Inflammatory macrophage (primary cell): ENCODE results near the gene TAP1.
"Not testable (repeated sequence)": the region's sequence is repeated elsewhere in the genome, so short reads cannot be mapped to it uniquely, and the experiment has no call there.

Source experiments
- DNase-seq, 2 donors: peaks; one replicate each; pipeline ENCODE4 v3.0.0-alpha.2; 2020 to 2022
- total RNA-seq, 18 experiments: gene quantifications; one replicate each; lab custom pipeline; 2026; ENCODE audit warnings: mixed read lengths in 6 of 18, inconsistent platforms in 2 of 18; lab: John Stamatoyannopoulos, UW

Gene TAP1
- total RNA-seq = 88.4 to 830 (median 132) reads per million in 18 experiments

GRCh38 chr6:32853541-32854375, at the start of gene TAP1, which contains the start of gene PSMB9:
TAP1 (minus strand) TSS chr6:32853704; CDS start chr6:32853636, 68 bp downstream.
PSMB9 (plus strand) TSS chr6:32854192; CDS start chr6:32854230, 38 bp downstream.
- DNase-seq = peak; percentile 94 to 97

- no peak for DNase-seq
Measured at GRCh38 chr6:32895006-32895345, 41.5 kb upstream of the TAP1 start.

DNA sequence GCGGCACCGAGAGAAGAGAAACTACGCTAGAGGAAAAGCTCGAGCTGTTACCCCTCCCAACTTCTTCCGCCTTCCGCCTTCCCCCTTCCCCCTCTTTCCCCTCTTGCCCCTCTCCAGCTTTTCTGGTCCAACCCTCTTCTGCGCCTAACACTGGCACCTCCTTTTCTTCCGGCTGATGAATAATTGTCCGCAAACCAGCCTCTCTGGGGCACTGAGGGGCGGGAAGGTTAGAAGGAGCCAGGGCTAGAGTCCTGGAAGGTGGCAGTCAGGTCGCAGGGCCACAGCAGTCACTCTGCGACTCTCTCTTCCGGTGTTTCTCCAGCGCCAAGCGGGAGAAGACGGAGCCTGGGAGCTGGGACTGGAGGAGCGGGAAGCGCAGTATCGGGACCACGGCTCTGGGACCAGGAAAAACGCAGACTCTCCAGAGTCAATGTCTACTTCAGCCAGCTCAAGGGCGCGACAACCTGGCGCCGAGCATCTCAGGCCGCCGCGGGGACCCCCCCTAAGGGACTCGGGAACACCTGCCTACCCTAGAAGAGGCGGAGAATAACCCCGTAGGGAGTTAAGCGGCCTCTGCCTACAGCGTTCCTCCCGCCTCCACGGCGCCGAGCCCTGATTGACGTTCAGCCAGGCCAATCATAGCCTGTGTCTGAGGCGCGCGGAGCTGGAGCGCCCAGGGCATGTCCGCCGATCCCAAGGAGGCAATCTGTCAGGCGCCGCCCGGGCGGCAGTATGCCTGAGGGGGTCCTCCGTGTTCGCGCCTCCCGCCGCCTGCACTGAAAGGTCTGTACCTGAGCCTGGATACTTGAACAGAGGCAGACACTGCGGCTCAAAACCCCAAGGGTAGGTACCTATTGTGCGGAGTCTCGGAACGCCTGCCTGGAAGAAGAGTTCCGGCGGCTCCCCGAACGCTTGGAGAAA, 40.8 kb upstream of the TAP1 start:
- DNase-seq = peak; percentile 92 to 98

DNA sequence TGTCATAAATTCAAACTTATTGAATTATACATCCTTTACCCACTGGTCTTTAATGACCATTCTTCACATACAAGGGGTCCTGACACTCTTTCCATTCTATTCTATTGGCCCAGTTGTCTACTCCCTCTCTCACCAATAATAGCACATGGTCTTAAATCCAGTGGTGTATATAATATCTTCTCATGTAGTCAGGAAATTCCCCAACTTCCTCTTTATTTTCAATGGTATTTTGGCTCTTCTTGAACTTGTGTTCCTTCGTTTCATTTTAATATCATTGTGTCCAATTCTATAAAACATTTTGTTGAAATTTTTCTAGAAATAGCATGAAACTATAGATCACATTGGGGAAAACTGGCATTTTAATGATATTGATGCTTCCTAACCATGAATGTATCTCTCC, 37.3 kb upstream of the TAP1 start:
- peak in 1 of 2 donors; percentile 15 for DNase-seq

DNA sequence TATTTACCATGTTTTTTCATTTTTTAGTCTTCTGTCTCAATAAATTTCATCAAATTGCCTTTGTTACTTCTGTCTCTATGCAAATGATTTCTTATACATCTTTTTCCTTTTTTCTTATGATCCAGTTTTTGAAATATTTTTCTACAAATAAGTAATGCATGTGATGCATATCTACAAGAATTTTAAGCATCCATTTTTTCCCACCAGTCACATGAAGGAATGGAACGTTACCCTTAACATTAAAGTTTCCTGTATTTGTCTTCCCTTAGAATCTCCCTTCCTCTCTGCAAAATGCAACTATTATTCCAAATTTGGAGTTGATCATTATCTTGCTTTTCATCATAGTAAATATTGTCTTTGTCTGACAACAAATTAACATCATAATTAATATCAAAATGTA, 36.0 kb upstream of the TAP1 start:
- no peak for DNase-seq

- no peak for DNase-seq
Measured at GRCh38 chr6:32888576-32888975, 35.1 kb upstream of the TAP1 start.

- no peak for DNase-seq
Measured at GRCh38 chr6:32887616-32888015, 34.1 kb upstream of the TAP1 start.

DNA sequence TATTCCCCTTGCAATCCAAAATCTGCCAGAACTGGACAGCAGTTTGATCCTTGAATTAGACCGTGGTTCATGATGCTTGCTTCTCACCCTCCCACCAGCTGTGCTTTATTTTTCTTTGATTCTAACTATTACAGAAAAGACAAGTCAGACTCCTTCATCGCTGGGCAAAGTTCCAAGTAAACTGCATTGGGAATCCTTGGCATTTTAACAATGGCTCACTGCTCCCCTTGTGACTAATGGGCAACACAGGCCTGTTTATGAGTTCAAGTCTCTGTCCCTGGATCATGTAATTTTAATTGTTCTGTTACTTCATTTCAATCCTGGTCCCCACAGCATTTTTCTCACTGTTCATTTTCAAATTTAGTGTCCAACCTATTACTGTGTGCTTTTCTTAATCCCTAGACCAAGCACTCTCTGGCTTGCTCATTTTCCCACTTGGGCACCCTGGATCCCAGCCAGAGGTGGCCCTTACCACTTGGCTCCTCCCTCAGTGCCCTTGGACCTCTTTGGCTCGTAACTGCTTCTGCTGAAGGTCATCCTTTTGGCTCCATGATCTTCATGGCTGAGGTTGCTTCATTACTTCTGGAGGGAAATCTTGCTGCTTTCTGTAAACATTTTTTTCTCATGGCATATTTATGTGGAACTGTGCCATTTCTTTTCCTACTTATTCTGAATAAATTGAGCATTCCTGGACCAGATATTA, 33.3 kb upstream of the TAP1 start:
- no peak for DNase-seq

DNA sequence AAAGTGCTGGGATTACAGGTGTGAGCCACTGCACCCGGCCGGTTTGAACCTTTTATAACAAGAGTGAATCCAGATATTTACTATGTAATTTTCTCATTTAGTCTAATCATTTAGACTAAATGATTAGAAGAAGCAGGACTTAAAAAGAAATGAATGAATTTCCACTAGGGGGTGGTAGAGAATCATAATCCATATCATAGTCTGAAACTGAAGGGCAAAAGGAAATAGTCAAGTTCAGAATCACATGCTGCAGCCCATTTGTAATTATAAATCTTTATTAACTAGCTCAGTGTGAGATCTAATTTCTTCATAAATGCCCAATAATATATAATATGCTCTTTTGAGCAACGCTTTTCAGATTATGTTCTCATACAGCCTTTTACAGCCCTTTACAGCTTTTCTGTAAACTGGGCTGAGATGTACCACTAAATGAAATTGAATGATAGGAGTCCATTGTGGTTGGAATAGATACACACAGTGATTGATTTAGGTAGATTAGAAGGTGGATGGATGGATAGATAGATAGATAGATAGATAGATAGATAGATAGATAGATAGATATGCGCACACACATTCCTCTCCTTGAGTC, 32.3 kb upstream of the TAP1 start:
- DNase-seq = peak; percentile 46 to 92

DNA sequence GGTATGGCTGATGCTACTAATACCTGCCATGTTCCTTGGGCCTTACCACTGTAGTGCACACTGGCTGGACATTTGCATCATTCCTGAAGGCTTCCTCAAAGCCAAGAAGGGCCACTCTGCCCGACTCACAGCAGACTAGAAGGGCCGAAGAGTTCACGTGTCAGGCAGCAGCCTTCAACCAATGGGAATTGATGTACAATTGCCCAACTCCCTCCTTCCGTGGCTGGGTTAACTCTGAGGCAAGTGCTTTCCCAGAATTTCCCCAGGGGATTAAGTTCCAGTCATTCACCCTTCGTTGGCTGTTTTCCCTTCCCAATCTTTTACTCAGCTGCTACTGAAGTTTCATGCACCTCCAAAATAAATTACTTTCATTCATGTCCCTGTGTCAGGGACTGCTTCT, 30.3 kb upstream of the TAP1 start:
- peak; percentile 65 to 75 for DNase-seq

GRCh38 chr6:32882879-32883250, 29.4 kb upstream of the TAP1 start:
- DNase-seq = no peak

- not testable (repeated sequence) for DNase-seq
Measured at GRCh38 chr6:32880962-32881361, 27.5 kb upstream of the TAP1 start.

DNA sequence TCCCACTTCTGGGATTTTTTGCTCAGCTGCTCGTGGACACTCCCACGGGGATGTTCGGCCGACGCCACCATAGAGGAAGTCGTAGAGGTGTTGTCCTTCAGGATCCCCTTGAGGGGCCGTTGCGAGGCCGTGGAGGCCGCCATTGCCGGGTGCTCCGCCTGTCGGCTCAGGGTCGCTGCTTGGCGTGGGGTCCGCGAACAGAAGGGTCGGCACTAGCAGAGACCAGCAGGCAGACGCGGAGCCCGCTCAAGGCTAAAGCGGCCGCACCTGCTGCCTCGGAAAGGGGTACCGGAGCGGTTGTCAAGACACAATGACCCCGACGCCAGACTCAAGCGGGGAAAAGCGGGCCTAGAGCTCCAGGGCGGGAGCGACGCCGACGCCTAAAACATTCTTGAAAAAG, 26.2 kb upstream of the TAP1 start:
- DNase-seq = peak in 1 of 2 donors; percentile 42

DNA sequence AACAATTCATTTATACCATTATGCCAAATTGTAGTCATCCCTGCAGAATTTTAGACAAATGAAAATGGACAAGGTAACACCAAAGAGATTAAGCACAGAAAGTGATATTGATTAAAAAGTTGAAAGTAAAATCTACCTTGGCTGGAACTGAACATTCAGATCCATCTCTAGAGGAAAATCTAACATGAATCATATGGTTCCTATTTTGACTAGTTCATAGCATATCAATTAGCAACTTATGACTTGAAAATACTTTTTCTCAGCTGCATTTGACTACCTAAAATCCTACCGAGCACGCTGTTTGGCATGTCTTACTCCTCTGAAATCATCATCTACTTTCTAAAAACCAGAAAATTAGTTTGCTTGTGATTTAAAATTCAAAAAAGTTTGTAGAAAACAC, 23.1 kb upstream of the TAP1 start:
- no peak for DNase-seq

DNA sequence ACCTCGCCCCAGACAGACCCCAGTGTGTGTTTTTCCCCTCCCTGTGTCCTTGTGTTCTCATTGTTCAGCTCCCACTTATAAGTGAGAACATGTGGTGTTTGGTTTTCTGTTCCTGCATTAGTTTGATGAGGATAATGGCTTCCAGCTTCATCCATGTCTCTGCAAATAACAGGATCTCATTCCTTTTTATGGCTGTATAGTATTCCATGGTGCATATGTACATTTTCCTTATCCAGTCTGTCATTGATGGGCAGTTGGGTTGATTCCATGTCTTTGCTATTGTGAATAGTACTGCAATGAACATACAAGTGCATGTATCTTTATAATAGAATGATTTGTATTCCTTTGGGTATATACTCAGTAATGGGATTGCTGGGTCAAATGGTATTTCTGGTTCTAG, 20.4 kb upstream of the TAP1 start:
- DNase-seq = not testable (repeated sequence)

- DNase-seq = peak; percentile 85 to 89
Measured at GRCh38 chr6:32868257-32868788, 14.8 kb upstream of the TAP1 start.

DNA sequence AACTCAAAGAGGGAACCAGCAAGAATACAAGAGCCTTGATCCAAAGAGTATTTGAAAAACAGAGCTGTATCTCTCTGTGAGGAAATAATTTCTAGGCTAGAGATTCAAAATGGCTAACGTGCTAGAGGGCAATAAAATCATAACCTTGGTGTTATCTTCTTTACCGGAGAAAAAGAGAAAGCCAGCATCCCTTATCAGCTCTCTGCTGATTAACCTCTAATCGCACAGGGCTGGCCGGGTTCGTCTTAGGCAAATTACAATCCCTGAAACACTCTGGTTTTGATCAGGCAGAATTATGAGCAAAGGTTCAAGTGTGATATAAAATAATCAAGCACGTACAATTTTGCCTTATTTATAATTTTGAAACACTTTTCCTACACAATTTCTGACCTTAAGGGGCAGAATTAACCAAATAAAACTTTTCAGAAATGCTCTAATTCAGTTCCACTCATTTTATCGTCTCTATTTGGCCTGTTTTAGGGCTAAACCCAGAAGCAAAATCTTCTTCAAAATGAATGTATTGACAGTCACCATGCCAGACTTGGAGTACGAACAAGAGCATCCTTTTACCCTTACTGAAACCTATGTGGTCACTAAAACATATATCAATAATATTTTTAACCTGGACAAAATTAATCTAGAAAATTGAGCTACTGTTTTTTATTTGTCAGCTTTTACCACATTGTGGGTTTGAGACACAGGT, 14.2 kb upstream of the TAP1 start:
- no peak for DNase-seq

DNA sequence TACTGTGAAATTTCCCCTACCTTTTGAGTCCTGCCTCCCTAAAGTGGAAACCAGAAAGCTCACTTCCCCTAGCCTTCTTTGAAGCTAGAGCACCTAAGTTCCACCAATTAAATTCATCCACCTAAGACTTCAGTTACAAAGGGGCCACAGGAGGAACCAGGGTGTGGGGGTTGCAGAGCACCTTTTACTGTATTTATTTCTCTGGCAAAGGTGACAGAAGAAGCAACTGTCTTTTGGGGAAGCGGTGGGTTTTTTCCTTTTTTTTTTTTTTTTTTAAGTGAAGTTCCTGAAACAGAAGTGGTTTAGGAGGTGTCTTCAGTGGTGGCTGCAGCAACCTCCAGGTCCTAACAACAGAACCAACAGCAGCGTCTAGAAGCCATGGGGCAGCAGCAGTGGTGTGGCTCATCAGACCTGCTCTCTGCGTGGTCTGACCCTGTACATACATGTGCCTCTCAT, 13.5 kb upstream of the TAP1 start:
- peak; percentile 28 to 44 for DNase-seq

DNA sequence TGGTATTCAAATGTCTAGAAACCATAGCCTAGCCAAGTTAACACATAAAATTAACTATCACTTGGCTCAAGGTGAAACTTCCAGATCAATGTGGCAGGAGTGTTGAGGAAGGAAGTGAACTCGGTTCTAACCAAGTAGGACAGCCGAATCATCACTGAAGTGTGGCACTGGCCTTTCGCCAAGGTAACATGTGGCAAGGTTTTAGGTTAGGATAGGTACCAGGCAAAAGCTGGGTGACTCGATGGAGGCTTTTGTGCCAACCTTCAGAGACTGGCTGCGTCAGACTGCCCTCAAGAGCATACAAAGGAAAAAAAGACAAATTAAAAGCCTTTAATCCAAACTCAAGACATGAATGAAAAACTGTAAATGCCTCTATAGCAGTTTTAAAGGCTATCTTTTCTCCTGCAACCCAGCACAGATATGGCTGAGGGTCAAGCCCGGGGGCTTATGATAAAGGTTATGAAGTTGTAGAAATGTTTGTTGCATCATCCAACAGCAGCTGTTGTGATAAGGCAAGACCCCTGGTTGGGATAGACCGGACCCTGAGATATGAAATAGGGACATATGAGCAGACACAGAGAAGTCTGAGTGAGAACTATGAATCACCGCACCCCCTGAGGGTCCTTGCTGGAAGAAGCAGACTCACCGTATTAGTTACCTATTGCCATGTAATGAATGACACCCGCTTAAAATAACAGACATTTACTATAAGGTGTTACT, 12.4 kb upstream of the TAP1 start:
- DNase-seq = no peak

GRCh38 chr6:32862725-32863124, 9.2 kb upstream of the TAP1 start:
- no peak for DNase-seq

DNA sequence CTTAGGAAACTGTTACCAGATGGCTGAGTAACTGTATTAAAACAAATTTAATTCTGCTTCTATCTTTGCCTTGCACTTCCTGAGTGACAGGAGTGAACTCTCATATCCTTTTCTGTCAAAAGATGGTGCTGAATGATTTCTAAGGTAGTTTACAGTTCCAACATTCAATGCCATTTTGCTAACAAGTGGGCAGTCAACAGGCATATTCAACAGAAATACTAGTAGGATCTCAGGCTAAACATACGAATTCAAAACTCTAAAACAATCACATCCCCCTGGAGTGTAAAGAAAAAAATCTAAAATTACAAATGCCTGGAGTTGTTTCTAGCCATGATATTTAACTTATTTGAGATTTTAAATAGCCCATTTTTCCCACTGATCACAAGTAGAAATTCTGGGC, 7.2 kb upstream of the TAP1 start:
- no peak for DNase-seq
